Adipocyte (in vitro differentiated cells): ENCODE data around the gene PRKCH.

Source experiments
- DNase-seq: peaks from one replicate; pipeline ENCODE4 v3.0.0-alpha.2; 2015; ENCODE audit warnings: low read depth
- H3K27me3 ChIP-seq: replicated peaks from 2 replicates; pipeline ENCODE4 v1.7.0; 2013; ENCODE audit warnings: mild to moderate bottlenecking, low read length, moderate library complexity; ENCODE audit not compliant: control insufficient read depth, insufficient read depth
- H3K36me3 ChIP-seq: 2 replicates; pipeline ENCODE4 v1.7.0; 2013; ENCODE audit warnings: low read length, mild to moderate bottlenecking, moderate library complexity; ENCODE audit not compliant: control insufficient read depth, insufficient read depth, severe bottlenecking
- H3K4me1 ChIP-seq: 2 replicates; pipeline ENCODE4 v1.7.0; 2013; ENCODE audit warnings: mild to moderate bottlenecking, low read length, moderate library complexity; ENCODE audit not compliant: control insufficient read depth, insufficient read depth
- H3K4me3 ChIP-seq: 2 replicates; pipeline ENCODE4 v1.7.0; 2013; ENCODE audit warnings: mild to moderate bottlenecking, low read length, moderate library complexity
- H3K9ac ChIP-seq: 2 replicates; pipeline ENCODE4 v1.7.0; 2013; ENCODE audit warnings: mild to moderate bottlenecking, low read length, moderate library complexity
- H3K9me3 ChIP-seq: 2 replicates; pipeline ENCODE4 v1.7.0; 2013; ENCODE audit warnings: mild to moderate bottlenecking, low read length, moderate library complexity; ENCODE audit not compliant: control insufficient read depth

PRKCH gene

GRCh38 chr14:61338457-61338856 is 17.1 kb downstream of the PRKCH start:
- H3K4me1 ChIP-seq, result peaks cover 6% of the 10 kb centered on the region

DNA sequence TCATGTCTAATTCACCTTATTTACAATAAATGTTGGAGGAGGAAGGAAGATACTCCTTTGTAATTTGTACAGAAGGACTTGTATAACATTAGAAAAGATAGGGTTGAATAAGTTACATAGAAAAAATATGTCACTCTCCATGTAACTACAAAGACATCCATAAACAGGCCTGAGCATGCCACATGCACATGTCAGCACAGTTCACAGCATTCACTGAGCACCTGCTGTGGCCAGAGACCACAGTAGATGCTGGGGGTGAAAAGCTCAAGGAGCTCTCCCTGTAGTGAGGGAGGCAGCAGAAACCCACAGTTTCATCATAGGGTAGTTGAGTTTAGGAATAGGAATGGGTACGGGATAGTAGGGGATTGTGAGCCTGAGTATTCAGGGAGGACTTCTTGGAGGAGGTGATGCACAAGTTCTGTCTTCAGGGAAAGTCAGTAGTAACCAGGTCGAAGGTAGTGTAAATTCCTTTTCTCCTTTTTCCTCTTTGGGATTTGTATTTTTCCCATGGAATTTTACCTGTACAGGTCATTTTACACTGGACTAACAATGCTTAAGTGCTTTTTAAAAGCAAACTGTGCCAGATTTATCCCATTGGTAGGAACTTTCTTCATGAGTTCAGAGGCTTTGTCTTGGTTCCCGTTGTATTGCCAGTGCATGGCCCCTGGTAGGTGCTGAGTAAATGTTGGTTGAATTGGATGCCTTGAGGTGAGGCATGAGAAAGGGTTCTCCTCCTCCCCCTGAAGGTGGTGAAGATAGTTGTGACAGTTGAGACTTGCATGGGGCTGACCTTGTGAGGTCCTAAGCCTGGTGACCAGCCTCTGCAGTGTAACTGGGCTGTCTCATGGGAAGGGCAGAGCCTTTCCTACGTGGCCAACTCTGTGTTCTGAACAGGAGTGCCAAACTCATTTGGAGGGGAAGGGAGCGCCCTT is 20.2 kb downstream of the PRKCH start:
- Histone ChIP-seq H3K9ac (no peak overlapping the region), H3K9me3 (no peaks in the 10 kb centered on the region), H3K27me3 (no peaks in the 10 kb centered on the region), H3K36me3 (no peaks in the 10 kb centered on the region), H3K4me3 (no peak overlapping the region), H3K4me1 (peaks cover 18% of the 10 kb centered on the region)
- no peak for DNase-seq

More at GRCh38 chr14:61338457-61338856, 17.1 kb downstream of the PRKCH start:
- Histone ChIP-seq H3K9ac (no peak overlapping the region), H3K27me3 (no peaks in the 10 kb centered on the region), H3K4me3 (no peak overlapping the region), H3K36me3 (no peaks in the 10 kb centered on the region), H3K9me3 (no peaks in the 10 kb centered on the region)
- no peak for DNase-seq

DNA sequence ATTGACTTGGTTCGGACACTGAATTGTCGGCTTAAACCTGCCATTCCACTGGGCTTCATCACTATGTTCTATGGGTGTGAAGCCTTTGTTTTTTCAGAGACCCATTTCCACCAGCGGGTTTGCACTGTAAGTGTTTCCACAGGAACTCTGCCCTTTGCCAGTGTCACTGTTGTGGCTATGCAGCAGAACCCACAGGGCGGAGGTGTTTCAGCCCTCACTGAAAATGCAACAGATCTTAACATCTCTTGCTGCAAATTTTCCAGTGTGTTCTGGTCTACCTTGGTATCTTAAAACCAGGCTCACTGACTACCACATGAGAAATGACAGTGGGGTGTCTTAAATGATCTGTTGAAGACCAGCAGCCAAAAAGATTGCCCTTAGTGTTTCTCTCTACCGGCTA is 21.1 kb downstream of the PRKCH start:
- no peaks in the 10 kb centered on the region for H3K9me3 ChIP-seq
- H3K27me3 ChIP-seq, result no peaks in the 10 kb centered on the region
- DNase-seq, result no peak
- peaks cover 18% of the 10 kb centered on the region for H3K4me1 ChIP-seq
- no peak overlapping the region for H3K4me3 ChIP-seq
- H3K36me3 ChIP-seq, result no peaks in the 10 kb centered on the region
- H3K9ac ChIP-seq, result no peak overlapping the region

DNA sequence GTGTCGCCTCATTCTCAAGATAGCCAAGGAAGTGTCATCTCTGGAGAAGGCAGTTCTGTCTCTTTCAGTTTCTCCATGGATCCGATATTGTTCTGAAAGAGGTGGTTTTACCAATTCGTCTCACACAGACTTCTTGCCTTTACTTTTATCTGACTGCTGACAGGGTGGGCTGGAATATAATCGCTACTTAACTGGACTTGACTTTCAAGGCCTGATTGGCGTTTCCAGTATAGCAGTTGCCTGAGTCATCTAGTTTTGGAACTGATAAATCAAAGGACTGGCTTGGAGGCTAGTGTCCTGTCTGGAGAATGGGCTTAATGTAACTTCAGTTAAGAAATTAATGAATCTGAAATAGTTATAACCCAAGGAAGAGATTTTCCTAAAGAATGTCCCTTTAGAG is 21.6 kb downstream of the PRKCH start:
- Histone ChIP-seq H3K9ac (peak overlapping the region; percentile 40), H3K9me3 (no peaks in the 10 kb centered on the region), H3K4me1 (peaks cover 18% of the 10 kb centered on the region), H3K36me3 (no peaks in the 10 kb centered on the region), H3K4me3 (no peak overlapping the region), H3K27me3 (no peaks in the 10 kb centered on the region)
- no peak for DNase-seq

GRCh38 chr14:61343471-61343870 is 22.1 kb downstream of the PRKCH start:
- H3K36me3 ChIP-seq, result no peaks in the 10 kb centered on the region
- H3K9ac ChIP-seq, result peak overlapping the region; percentile 40
- DNase-seq, result no peak
- peaks cover 18% of the 10 kb centered on the region for H3K4me1 ChIP-seq
- peak overlapping the region; percentile 17 for H3K4me3 ChIP-seq
- no peaks in the 10 kb centered on the region for H3K9me3 ChIP-seq
- no peaks in the 10 kb centered on the region for H3K27me3 ChIP-seq

DNA sequence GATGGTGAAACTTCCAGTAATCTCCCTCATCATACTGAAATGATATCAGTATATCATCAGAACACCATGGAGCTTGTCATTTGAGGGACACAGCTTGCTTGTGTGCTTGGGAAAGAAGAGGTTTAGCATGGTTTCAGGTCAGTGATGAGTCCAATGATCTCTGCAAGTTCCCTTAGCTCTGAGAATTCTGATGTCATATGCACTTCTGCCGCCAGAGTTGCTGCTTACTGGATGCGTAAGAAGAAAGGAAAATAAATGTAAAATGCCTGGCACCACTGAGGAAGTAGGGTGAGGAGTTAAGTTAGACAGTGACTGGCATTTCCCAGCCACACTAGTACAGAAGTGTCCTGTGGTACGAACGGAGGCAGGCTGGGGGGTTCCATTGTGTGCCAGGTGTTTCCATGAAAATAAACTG is 22.6 kb downstream of the PRKCH start:
- Histone ChIP-seq H3K9me3 (no peaks in the 10 kb centered on the region), H3K36me3 (no peaks in the 10 kb centered on the region), H3K9ac (peak overlapping the region; percentile 40), H3K27me3 (no peaks in the 10 kb centered on the region), H3K4me1 (peaks cover 18% of the 10 kb centered on the region), H3K4me3 (peak overlapping the region; percentile 17)
- no peak for DNase-seq

GRCh38 chr14:61344437-61345150 is 23.2 kb downstream of the PRKCH start:
- H3K27me3 ChIP-seq, result no peaks in the 10 kb centered on the region
- H3K9ac ChIP-seq, result no peak overlapping the region
- H3K4me1 ChIP-seq, result peaks cover 18% of the 10 kb centered on the region
- H3K9me3 ChIP-seq, result no peaks in the 10 kb centered on the region
- H3K36me3 ChIP-seq, result no peaks in the 10 kb centered on the region
- H3K4me3 ChIP-seq, result no peak overlapping the region
- DNase-seq, result no peak

- Histone ChIP-seq H3K9ac (no peak overlapping the region), H3K4me1 (peaks cover 18% of the 10 kb centered on the region), H3K9me3 (no peaks in the 10 kb centered on the region), H3K27me3 (no peaks in the 10 kb centered on the region), H3K36me3 (no peaks in the 10 kb centered on the region), H3K4me3 (no peak overlapping the region)
- DNase-seq, result no peak
Measured at GRCh38 chr14:61345151-61345482, 23.7 kb downstream of the PRKCH start.

GRCh38 chr14:61346221-61346620 is 24.8 kb downstream of the PRKCH start:
- H3K27me3 ChIP-seq, result peaks cover 6% of the 10 kb centered on the region
- H3K9ac ChIP-seq, result no peak overlapping the region
- no peak overlapping the region for H3K4me3 ChIP-seq
- H3K36me3 ChIP-seq, result no peaks in the 10 kb centered on the region
- no peaks in the 10 kb centered on the region for H3K9me3 ChIP-seq
- no peak for DNase-seq
- H3K4me1 ChIP-seq, result peaks cover 18% of the 10 kb centered on the region

- H3K9ac ChIP-seq, result no peak overlapping the region
- peaks cover 18% of the 10 kb centered on the region for H3K4me1 ChIP-seq
- no peak for DNase-seq
- peaks cover 6% of the 10 kb centered on the region for H3K27me3 ChIP-seq
- H3K4me3 ChIP-seq, result no peak overlapping the region
- no peaks in the 10 kb centered on the region for H3K9me3 ChIP-seq
- H3K36me3 ChIP-seq, result no peaks in the 10 kb centered on the region
Measured at GRCh38 chr14:61346793-61347192, 25.4 kb downstream of the PRKCH start.

GRCh38 chr14:61347826-61348443 is 26.6 kb downstream of the PRKCH start:
- Histone ChIP-seq H3K9me3 (no peaks in the 10 kb centered on the region), H3K36me3 (no peaks in the 10 kb centered on the region), H3K4me1 (peaks cover 17% of the 10 kb centered on the region), H3K4me3 (no peak overlapping the region), H3K27me3 (peaks cover 6% of the 10 kb centered on the region), H3K9ac (no peak overlapping the region)
- DNase-seq, result no peak
